ENCODE measurements around the gene ZNF516. TPM values are rescaled to one million over a fixed set of nuclear protein-coding genes. Genes with fewer than 3 reads are reported as not detected.
A peak's percentile ranks its signal among the peaks of the same experiment; 100 is the strongest.

The ZNF516 gene
- total and polyA plus RNA-seq, 2 of the 4 experiments (the other 2 are of a cell fraction), result 7.9 to 16.9 TPM

- H2AK9ac ChIP-seq (replicated peaks; ENCODE audit: low read depth, low read length, poor library complexity), result no peak overlapping the region
- H4K5ac ChIP-seq (ENCODE audit: low read depth, low read length), result peak overlapping the region; percentile 0; the same call in 1 of the 2 replicates
- H2BK15ac ChIP-seq (ENCODE audit: low read depth, low read length), result no peak overlapping the region
- POLR2A ChIA-PET (ENCODE audit: unreplicated experiment), result no interaction called here
- no peak overlapping the region for H3K14ac ChIP-seq (replicated peaks; ENCODE audit: low read depth, low read length)
- no peak overlapping the region for H3K56ac ChIP-seq (ENCODE audit: extremely low read depth, insufficient read depth, low read length)
- WGBS, 2 experiments (ENCODE audit: extremely low coverage in 2 of 2, insufficient read length in 1 of 2), result no CpG with 5 or more reads among the region's 11 CpGs
- H4K91ac ChIP-seq (ENCODE audit: insufficient read depth, low read depth, low read length), result no peak overlapping the region
- no peak overlapping the region; the same call in 1 of the 2 replicates for H3K4ac ChIP-seq (ENCODE audit: low read depth, low read length)
- no peaks in the 10 kb centered on the region for H4K20me1 ChIP-seq (ENCODE audit: insufficient read depth, low read length)
- dilution Hi-C loops (cut with HindIII; ENCODE audit: low sequenced_read_pairs, unreplicated experiment) (no loop called here), in situ Hi-C loops (cut with MboI; ENCODE audit: low sequenced_read_pairs) (no loop called here), intact Hi-C loops (cut with micrococcal nuclease) (no loop called here)
- H3K4me1 ChIP-seq (ENCODE audit: control insufficient read depth, insufficient read depth, low read length), result peaks cover 3% of the 10 kb centered on the region; the same call in 1 of the 2 replicates
- H3K9me1 ChIP-seq (ENCODE audit: insufficient read depth, low read length), result peaks cover 3% of the 10 kb centered on the region
- H3K36me3 ChIP-seq (ENCODE audit: control insufficient read depth, insufficient read depth, low read length), result no peaks in the 10 kb centered on the region
- H4K8ac ChIP-seq (ENCODE audit: low read depth in 2 of 2, low read length in 2 of 2), result no peak overlapping the region; a peak in 1 of 4 replicates
- no peak overlapping the region for H3K18ac ChIP-seq (ENCODE audit: low read depth, low read length)
- no peak overlapping the region for H2BK20ac ChIP-seq (ENCODE audit: low read depth, low read length)
- H2AFZ ChIP-seq (replicated peaks; ENCODE audit: low read length, poor library complexity), result peak overlapping the region; percentile 84
- TF ChIP-seq RAD21 (IDR thresholded peaks at IDR 0.05; ENCODE audit: low read length) (no peak), CHD1 (IDR thresholded peaks at IDR 0.05; ENCODE audit: low read depth, low read length) (no peak), RCOR1 (IDR thresholded peaks at IDR 0.05; ENCODE audit: insufficient replicate concordance, low read length) (no peak), NFE2L2 (IDR thresholded peaks at IDR 0.05; ENCODE audit: low read depth, low read length) (no peak), CEBPB (IDR thresholded peaks at IDR 0.05; ENCODE audit: low read depth, low read length) (no peak), ELK1 (IDR thresholded peaks at IDR 0.05; ENCODE audit: borderline replicate concordance, low read depth, low read length) (no peak), MAZ (IDR thresholded peaks at IDR 0.05; ENCODE audit: borderline replicate concordance, low read depth, low read length) (no peak), MXI1 (IDR thresholded peaks at IDR 0.05; ENCODE audit: borderline replicate concordance, low read depth, low read length) (no peak), RFX5 (IDR thresholded peaks at IDR 0.05; ENCODE audit: low read depth, low read length) (no peak), SMC3 (IDR thresholded peaks at IDR 0.05; ENCODE audit: low read depth, low read length) (no peak), FOS (IDR thresholded peaks at IDR 0.05; ENCODE audit: low read depth, low read length) (no peak), USF2 (IDR thresholded peaks at IDR 0.05; ENCODE audit: low read depth, low read length) (no peak), CTCF (conservative IDR thresholded peaks at IDR 0.05; ENCODE audit: low read depth, low read length) (no peak), MAFK (IDR thresholded peaks at IDR 0.05; ENCODE audit: low read depth, low read length) (no peak), BHLHE40 (IDR thresholded peaks at IDR 0.05; ENCODE audit: low read depth, low read length) (no peak)
- H3K27me3 ChIP-seq (ENCODE audit: control insufficient read depth, insufficient read depth, low read length), result no peaks in the 10 kb centered on the region
- CTCF ChIA-PET, result no interaction called here
- no peak overlapping the region for H3K4me2 ChIP-seq (ENCODE audit: low read depth, low read length)
- H3K9ac ChIP-seq (ENCODE audit: low read depth, low read length), result no peak overlapping the region
- H3K79me1 ChIP-seq (ENCODE audit: low read depth in 1 of 2, low read length in 2 of 2), result no peaks in the 10 kb centered on the region
- no peak for DNase-seq
- no peak overlapping the region for H3K4me3 ChIP-seq (ENCODE audit: insufficient read depth, low read depth, low read length)
- no peaks in the 10 kb centered on the region for H3K9me3 ChIP-seq (ENCODE audit: control insufficient read depth, insufficient read depth, low read length)
- no peak overlapping the region for H2AK5ac ChIP-seq (ENCODE audit: low read depth, low read length)
- H3K23ac ChIP-seq (ENCODE audit: low read depth, low read length), result no peak overlapping the region
- no peak overlapping the region for H2BK120ac ChIP-seq (ENCODE audit: low read depth, low read length)
- H3K27ac ChIP-seq (ENCODE audit: insufficient read depth, low read length), result no peak overlapping the region
- no TSS peak for BruUV-seq (replicated peaks)
- no peak for ATAC-seq (ENCODE audit: low read depth)
- H2BK5ac ChIP-seq (ENCODE audit: low read depth, low read length, poor library complexity, severe bottlenecking), result no peak overlapping the region
Measured at GRCh38 chr18:76521417-76522121, 26.5 kb upstream of the ZNF516 start.
